GM21526 (cell line): ENCODE measurements around the gene SUPT3H.

Experiments
- ATAC-seq: cut with Tn5 transposase; IDR thresholded peaks from one replicate; pipeline ENCODE4 v1.9.1; 2021; ENCODE audit warnings: moderate library complexity; ENCODE audit not compliant: unreplicated experiment, low FRiP score

SUPT3H gene

DNA sequence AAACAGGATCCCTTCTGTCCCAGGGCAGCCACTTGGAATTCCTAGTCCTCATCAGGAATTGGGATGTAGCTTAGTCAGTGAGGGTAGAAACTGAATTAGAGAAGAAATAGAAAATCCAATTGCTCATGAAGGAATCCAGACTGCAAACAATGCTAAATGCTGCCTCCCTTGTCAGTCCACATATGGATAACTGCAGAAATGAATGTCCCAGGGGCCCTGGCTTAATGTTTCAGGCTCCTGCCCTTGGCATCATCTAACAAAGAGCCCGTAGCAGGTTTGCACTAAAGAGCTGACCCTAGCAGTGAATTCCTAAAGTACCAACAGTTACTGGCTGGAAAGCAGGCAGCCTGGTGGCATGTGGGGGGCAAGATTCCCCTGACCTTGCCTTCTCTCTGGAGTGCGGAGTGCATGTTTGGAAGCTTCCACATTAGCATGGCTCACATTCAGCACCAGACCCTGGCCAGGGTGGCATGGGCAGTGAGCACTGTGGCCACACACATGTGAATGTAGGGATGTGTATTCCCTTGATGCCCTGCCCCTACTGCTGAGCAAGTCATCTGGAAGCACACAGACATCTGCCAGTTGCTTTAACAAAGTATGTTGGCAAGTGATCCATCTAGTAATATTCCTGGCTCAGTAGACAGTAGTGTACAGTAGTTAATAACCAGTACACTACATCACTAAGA, 595.7 kb downstream of the SUPT3H start:
- ATAC-seq = no peak

DNA sequence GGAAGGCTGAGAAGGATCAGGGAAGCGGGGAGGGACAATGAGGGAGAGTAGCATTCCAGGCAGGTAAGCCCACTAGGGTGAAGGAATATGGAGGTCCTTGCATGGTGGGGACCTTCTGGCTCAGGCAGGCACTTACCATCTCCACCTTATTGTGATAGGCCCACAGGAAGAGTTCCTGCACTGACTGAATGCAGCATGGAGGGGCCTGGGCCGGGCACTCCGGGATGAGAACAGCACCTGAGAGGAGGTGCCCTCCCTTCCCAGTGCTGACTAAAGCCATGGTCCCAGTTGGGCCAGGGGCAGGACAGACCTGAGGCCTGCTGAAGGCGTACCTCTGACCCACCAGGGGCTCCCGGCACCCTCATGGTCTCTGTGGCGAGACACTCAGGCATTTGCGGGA, 597.6 kb downstream of the SUPT3H start:
- no peak for ATAC-seq

DNA sequence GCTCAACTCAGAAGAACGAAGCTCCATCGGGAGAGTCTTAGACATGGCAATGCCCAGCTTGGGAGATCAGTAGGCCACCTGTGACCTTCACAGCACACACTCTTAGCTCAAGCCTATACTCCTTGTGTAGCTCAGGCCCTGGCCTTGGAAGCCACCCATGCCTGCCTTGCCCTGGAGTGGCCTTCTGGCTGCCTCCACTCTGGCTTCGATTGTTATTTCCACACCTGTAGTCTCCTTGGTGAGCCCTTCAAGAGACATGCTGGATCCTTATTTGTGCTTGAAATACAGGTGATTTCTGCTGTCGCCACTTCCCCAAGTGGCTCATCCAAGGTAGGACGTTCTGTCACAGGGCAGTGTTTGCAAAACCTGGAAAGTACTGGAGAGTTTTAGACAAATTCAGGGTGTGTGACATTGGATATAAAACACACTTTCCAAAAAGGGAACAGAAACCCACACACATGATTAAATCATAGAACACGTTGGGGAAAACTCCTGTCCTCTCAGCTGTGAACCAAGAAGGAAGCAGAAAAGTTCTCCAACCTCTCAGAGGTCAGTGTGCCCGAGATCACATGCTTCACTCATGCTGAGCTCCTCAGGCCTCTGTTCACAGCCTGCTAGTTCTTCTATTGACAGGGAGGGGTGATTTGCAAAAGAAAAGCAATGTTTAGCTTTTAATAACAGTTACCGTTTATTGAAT, 598.5 kb downstream of the SUPT3H start:
- ATAC-seq = no peak
